IPS-18a (cell line): ENCODE measurements around the gene ATP7B.

ENCODE experiments used
- H3K27ac ChIP-seq: one replicate; pipeline ENCODE4 v1.5.1; 2013; ENCODE audit warnings: low read length
- H3K27me3 ChIP-seq: one replicate; pipeline ENCODE4 v1.6.1; 2013; ENCODE audit warnings: mild to moderate bottlenecking, low read length; ENCODE audit not compliant: control insufficient read depth, insufficient read depth
- H3K36me3 ChIP-seq: one replicate; pipeline ENCODE4 v1.6.1; 2013; ENCODE audit warnings: low read depth, low read length; ENCODE audit not compliant: control insufficient read depth
- H3K4me1 ChIP-seq: one replicate; pipeline ENCODE4 v1.6.1; 2013; ENCODE audit warnings: low read depth, low read length; ENCODE audit not compliant: control insufficient read depth
- H3K4me3 ChIP-seq: one replicate; pipeline ENCODE4 v1.5.1; 2013; ENCODE audit warnings: low read length
- H3K9ac ChIP-seq: one replicate; pipeline ENCODE4 v1.6.1; 2013; ENCODE audit warnings: mild to moderate bottlenecking, low read length, moderate library complexity
- H3K9me3 ChIP-seq: one replicate; pipeline ENCODE4 v1.6.1; 2013; ENCODE audit warnings: low read depth, low read length; ENCODE audit not compliant: control insufficient read depth

The ATP7B gene

DNA sequence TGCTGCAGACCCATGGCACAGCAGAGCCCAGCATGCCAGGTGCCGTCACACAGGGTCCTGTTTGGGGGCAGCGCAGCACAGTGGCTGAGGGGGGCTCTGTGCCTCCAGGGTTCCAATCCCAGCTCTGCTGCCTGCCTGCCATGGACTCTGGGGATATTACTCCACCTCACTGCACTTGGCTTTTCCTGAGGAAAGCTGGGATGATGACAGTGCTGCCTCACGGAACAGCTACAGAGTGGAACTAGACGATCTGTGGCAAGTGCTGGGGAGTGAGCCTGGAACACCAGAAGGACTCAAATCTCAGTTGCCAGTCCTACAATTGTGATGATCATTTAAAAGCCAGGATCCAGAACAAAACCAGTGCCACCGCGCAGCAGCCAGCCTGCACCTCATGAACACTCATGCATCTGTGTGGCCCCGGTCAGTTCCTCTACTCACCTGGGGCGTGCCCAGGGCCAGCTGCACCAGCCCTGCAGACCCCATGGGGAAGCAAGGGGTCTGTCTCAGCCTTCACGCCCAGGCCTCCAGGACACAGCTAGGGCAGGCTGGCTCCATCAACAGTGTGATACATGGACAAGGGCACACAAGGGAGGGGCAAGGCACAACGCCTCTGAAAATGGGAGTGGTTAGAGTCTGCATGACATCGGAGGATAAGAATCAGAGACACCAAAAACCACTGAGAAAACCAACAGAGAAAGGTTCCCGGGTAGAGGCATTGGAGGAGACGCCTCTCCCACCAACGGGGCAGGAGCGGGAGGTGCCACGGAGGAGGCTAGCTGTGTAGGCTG lies 55.2 kb downstream of the ATP7B start:
- Histone ChIP-seq H3K4me1 (no peaks in the 10 kb centered on the region), H3K4me3 (no peak overlapping the region), H3K36me3 (no peaks in the 10 kb centered on the region), H3K27ac (no peak overlapping the region), H3K9me3 (no peaks in the 10 kb centered on the region), H3K27me3 (no peaks in the 10 kb centered on the region), H3K9ac (no peak overlapping the region)

DNA sequence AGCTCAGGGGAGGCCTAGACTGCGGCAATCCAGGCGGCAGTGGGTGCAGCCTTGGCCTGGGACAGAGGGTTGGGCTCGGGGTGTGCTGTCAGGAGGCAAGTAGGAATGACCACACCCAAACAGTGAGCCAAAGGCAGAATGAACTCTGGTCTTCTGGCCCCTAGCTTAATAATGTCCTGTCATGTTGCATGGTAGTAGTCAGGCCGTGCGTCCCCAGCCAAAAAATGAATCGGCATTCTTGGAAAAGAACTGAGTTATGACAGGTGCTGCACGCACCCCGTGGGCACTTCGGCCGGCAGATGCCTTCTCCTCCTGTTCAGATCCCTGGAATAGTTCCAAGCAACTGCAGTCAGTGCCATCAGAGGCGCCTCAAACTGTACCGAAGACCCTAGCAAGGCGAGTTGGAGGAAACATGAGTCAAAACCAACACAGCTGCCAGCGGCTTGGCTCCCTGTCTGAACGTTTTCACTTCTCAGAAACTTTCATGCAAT lies 55.9 kb downstream of the ATP7B start:
- Histone ChIP-seq H3K36me3 (no peaks in the 10 kb centered on the region), H3K27ac (no peak overlapping the region), H3K4me1 (no peaks in the 10 kb centered on the region), H3K4me3 (no peak overlapping the region), H3K9ac (no peak overlapping the region), H3K27me3 (no peaks in the 10 kb centered on the region), H3K9me3 (no peaks in the 10 kb centered on the region)

DNA sequence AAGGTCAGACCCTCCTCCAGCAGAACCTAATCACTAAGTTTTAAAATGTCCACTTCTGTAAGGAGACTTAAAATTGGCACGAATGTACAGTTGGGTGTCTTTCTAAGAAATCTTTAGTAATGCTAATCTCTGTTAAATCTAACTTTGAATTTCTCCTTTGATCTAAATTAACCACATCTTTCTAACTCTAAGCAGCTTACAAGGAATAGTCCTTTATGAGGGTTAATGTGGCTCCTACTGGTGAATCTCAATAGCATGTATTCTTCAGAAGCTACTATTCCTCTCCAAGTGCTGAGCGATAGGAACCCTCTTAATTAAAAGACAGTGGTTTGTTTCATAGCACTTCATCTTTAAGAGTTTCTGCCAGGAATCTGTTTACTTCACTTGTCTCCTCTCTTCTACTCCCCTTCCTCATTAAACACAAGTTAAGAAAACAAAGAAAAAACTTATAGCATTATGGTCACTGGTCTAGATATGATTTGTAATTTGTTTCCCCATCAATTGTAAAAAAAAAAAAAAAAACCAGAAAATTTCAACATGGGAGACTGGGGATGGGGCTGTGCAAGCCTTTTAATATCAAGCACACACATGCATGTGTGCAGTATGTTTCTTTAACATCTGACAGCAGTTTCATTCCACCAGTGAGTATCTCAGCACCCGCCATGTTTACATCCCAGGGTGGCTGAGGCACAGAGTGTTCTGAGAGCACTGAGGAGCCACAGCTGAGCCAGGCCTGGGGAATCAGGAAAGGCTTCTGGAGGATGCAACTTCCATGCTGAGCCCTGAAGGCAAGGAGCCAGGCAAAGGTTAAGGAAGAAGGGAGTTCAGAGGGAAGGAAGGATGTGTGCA lies 57.7 kb downstream of the ATP7B start:
- Histone ChIP-seq H3K27me3 (no peaks in the 10 kb centered on the region), H3K9me3 (no peaks in the 10 kb centered on the region), H3K4me3 (no peak overlapping the region), H3K4me1 (no peaks in the 10 kb centered on the region), H3K36me3 (no peaks in the 10 kb centered on the region), H3K27ac (no peak overlapping the region), H3K9ac (no peak overlapping the region)

DNA sequence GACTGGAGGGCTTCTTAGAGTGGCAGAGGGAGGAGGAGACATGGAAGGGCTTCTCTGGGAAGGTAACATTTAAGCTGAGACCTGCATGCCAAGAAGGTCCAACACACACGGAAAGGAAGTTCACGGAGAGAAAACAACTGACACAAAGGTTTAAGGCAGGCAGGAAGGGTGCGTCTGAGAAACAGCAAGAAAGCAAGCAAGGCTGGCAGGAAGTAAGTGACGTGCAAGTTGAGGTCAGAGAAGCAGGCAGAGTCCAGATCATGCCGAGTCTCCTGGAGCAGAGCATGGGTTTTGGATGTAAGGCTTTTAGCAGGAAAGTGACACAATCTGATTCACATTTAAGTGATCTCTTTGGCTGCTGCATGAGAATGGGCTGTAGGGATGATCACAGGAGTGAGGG lies 60.5 kb downstream of the ATP7B start:
- H3K4me3 ChIP-seq: no peak overlapping the region
- no peak overlapping the region for H3K9ac ChIP-seq
- H3K27ac ChIP-seq: no peak overlapping the region
- H3K36me3 ChIP-seq: no peaks in the 10 kb centered on the region
- no peaks in the 10 kb centered on the region for H3K27me3 ChIP-seq
- H3K9me3 ChIP-seq: no peaks in the 10 kb centered on the region
- H3K4me1 ChIP-seq: no peaks in the 10 kb centered on the region

DNA sequence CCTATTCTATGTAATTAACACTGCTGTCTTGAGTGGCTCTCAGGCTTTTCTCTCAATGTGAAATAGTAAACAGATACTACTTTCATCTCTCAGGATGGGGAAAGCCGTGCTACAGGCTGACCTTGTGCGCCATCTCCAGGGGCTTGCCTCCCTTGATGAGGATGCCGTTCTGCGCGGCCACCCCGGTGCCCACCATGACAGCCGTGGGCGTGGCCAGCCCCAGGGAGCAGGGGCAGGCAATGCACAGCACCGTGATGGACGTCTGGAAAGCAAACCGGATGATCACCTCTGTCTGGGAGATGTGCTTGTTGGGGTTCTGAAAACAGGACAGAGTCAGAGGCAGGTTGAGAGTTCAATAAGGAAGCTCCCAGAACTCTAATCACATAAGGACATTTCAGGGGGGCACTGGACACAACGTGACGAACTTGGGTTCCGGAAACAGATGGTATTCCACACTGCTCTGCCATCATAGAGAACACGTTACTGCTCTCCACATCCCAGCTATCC lies 65.0 kb downstream of the ATP7B start:
- H3K4me3 ChIP-seq: no peak overlapping the region
- no peaks in the 10 kb centered on the region for H3K9me3 ChIP-seq

DNA sequence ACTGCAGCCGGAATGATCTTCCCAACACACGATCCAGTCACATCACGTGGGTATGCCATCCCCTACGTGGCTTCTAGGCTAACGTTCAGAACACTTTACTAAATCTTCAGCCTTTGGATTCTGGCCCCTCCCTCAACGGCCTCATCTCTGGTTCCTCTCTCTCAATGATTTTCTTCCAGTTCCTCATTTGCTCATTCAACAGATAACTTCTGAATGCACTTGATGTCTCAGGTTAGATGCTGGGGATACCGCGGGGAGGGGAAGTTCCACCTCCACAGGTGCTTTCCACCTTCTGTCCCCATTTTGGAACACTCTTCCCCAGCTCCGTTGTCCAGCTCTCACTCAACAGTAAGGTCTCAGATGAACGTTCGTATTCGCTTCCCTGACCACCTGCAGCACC lies 66.1 kb downstream of the ATP7B start:
- H3K4me3 ChIP-seq: no peak overlapping the region
- H3K27me3 ChIP-seq: no peaks in the 10 kb centered on the region
- H3K9ac ChIP-seq: no peak overlapping the region
- H3K9me3 ChIP-seq: no peaks in the 10 kb centered on the region
- H3K36me3 ChIP-seq: no peaks in the 10 kb centered on the region
- no peaks in the 10 kb centered on the region for H3K4me1 ChIP-seq
- no peak overlapping the region for H3K27ac ChIP-seq

More for the DNA sequence above, 65.0 kb downstream of the ATP7B start:
- H3K9ac ChIP-seq: no peak overlapping the region
- H3K36me3 ChIP-seq: no peaks in the 10 kb centered on the region
- no peaks in the 10 kb centered on the region for H3K27me3 ChIP-seq
- H3K4me1 ChIP-seq: no peaks in the 10 kb centered on the region
- no peak overlapping the region for H3K27ac ChIP-seq

DNA sequence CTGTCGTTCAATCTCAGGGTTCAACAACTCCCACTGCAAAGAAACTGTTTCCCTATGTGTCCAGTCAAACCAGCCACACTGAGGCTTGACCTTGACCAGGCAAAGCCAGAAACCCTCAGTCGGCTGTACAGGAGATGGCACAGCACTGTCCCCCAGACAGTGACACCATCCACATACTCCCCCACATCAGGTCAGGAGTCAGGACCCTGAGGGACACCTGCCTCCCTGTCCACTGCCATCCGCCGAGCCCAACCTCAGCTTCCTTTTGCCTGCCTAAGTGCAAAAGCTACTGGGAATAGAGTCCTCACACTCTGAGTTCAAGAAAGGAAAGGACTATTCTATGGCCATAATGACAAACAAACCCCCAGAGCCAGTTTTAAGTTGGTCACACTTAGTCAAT lies 66.8 kb downstream of the ATP7B start:
- no peak overlapping the region for H3K9ac ChIP-seq
- H3K36me3 ChIP-seq: no peaks in the 10 kb centered on the region
- no peak overlapping the region for H3K27ac ChIP-seq

DNA sequence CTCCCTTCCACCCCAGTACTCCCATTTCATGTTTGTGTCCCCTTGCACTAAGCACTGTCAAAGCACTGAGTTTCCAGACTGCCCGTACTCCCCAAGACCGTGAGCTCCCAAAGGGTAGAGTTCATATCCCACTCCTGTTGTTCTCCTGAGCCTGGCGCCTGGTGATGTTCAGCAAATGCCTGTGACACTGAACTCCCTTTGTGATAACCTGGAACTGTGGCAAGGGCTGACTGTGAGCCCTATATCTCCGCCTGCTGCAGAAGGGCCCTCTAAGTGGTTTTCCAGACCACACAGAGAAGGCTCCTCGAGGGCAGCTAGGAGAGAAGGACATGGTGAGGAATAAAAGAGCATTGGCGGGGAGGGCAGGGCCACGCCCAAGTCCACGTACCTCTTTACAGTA lies 67.5 kb downstream of the ATP7B start:
- no peak overlapping the region for H3K27ac ChIP-seq
- H3K9me3 ChIP-seq: no peaks in the 10 kb centered on the region
- no peaks in the 10 kb centered on the region for H3K27me3 ChIP-seq
- no peak overlapping the region for H3K4me3 ChIP-seq
- H3K4me1 ChIP-seq: no peaks in the 10 kb centered on the region
- no peaks in the 10 kb centered on the region for H3K36me3 ChIP-seq
- no peak overlapping the region for H3K9ac ChIP-seq

More for the DNA sequence above, 66.8 kb downstream of the ATP7B start:
- H3K4me1 ChIP-seq: no peaks in the 10 kb centered on the region
- no peaks in the 10 kb centered on the region for H3K9me3 ChIP-seq
- H3K27me3 ChIP-seq: no peaks in the 10 kb centered on the region
- no peak overlapping the region for H3K4me3 ChIP-seq

DNA sequence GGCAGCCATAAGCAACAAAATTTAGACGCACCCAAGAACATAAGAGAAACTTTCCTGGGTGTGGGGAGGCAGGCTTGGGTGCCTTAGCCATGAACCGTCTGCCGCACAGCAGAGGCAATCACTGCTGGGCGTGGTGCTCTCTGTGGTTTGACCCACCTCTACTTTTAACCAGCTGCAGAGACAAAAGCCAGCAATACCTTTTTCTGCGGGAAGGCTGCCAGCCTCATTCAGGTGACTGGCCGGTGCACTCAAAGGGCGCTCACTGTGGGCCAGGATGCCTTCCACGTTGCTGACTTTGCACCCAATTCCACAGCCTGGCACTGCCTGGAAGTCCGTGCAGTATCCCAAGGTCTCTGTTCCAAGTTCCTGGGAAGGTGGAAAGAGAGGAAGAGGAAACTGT lies 69.1 kb downstream of the ATP7B start:
- no peaks in the 10 kb centered on the region for H3K9me3 ChIP-seq
- no peak overlapping the region for H3K4me3 ChIP-seq
- H3K4me1 ChIP-seq: no peaks in the 10 kb centered on the region
- H3K27ac ChIP-seq: no peak overlapping the region
- H3K27me3 ChIP-seq: no peaks in the 10 kb centered on the region
- no peaks in the 10 kb centered on the region for H3K36me3 ChIP-seq
- H3K9ac ChIP-seq: no peak overlapping the region

DNA sequence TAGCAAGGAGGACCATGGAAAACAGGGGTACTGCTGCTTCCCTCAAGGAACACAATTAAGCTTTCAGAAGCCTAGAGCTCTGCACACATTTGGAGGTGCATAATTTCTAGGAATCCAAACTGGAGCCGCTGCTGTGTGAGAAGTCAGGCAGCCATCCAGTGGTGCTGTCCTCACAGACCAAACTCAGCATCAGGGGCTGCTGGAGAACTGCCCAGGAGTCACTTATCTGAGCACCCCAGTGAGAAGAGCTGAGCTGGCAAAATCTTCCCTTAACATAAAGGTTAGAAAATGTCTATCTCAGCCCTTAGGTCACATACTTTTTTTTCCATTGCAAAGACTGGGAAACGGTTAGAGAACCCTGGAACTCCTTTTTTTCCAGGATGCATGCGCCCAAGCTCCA lies 72.8 kb downstream of the ATP7B start:
- H3K9me3 ChIP-seq: no peaks in the 10 kb centered on the region
- no peak overlapping the region for H3K4me3 ChIP-seq
- no peak overlapping the region for H3K27ac ChIP-seq
- no peak overlapping the region for H3K9ac ChIP-seq
- H3K36me3 ChIP-seq: no peaks in the 10 kb centered on the region
- no peaks in the 10 kb centered on the region for H3K4me1 ChIP-seq
- no peaks in the 10 kb centered on the region for H3K27me3 ChIP-seq

DNA sequence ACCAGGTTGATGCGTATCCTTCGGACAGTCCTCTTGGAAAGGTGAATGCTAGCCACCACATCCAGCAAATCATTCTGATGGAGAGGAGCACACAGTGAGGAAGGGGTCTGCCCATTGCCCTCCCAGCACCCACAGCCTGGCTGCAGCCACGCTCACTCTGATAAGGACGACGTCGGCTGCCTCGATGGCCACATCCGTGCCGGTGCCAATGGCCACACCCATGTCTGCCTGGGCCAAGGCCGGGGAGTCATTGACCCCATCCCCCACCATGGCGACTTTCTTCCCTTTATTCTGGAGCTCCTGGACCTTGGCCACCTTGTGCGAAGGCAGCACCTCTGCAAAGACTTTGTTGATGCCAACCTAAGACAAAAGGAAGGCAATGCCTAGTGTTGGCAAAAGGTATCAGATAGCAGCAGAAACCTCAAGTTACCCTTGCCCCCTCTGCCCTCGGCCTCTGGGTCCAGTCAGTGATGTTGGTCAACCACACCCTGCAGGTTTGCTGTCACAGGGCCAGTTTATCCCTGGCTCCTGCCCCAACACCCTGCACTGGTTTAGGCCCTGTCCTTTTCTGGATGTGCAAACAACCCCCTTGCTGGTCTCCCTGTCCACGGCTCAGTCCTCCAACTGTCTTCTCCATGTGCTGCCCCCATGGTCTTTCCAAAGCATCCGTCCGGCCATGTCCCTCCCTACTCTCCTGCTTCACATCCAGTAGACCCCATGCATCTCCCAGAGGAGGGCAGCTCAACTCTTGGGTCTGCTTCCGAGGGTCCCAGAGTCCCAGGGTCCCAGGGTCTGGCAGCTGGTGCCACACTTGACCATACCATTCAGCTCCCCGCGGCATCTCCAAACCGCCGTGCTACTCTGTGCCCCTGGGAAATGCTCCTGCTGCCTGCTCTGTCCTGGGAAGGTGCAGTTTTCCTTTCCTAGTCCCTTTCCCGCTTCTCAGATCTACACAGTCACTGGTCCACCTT lies 73.6 kb downstream of the ATP7B start:
- Histone ChIP-seq H3K27ac (no peak overlapping the region), H3K4me3 (no peak overlapping the region), H3K27me3 (no peaks in the 10 kb centered on the region), H3K9ac (no peak overlapping the region), H3K9me3 (no peaks in the 10 kb centered on the region), H3K36me3 (no peaks in the 10 kb centered on the region), H3K4me1 (no peaks in the 10 kb centered on the region)
